ENCODE results near the gene ZNF217. TPM values are rescaled to one million over a fixed set of nuclear protein-coding genes. Genes with fewer than 3 reads are reported as not detected.

Gene ZNF217
- total and polyA plus RNA-seq, 2 donors (not counting 1 experiment from before 2014, with no cell fraction given) = 14.5 to 22.0 TPM

- Histone ChIP-seq H3K27me3 (ENCODE audit: control insufficient read depth, insufficient read depth, low read length) (no peaks in the 10 kb centered on the region), H3K4me3 (replicated peaks in 1 of 4; ENCODE audit: control extremely low read depth in 1 of 4, insufficient read depth in 1 of 4, low read depth in 3 of 4, low read length in 4 of 4) (peak overlapping the region in 1 of 4 experiments; percentile 0), H3K9ac (ENCODE audit: insufficient read depth, low read length) (no peak overlapping the region), H3K36me3 (ENCODE audit: control insufficient read depth, insufficient read depth, low read length) (no peaks in the 10 kb centered on the region), H3K9me3 (ENCODE audit: control insufficient read depth, insufficient read depth, low read depth, low read length) (no peaks in the 10 kb centered on the region), H3K4me1 (ENCODE audit: control insufficient read depth, extremely low read depth, insufficient read depth, low read length) (peaks cover 16% of the 10 kb centered on the region), H4K20me1 (ENCODE audit: control insufficient read depth, extremely low read depth, insufficient read depth, low read length) (no peaks in the 10 kb centered on the region), H3K4me2 (ENCODE audit: extremely low read depth, insufficient read depth, low read length) (no peak overlapping the region), H3K27ac (ENCODE audit: insufficient read depth, low read length) (peak overlapping the region; percentile 71), H3K79me2 (ENCODE audit: control insufficient read depth, insufficient read depth, low read length) (no peaks in the 10 kb centered on the region), H2AFZ (ENCODE audit: low read length) (peak overlapping the region; percentile 31)
- peak; percentile 58 to 61 for DNase-seq (ENCODE audit: low read depth in 2 of 2)
- TF ChIP-seq, protein P1, sequence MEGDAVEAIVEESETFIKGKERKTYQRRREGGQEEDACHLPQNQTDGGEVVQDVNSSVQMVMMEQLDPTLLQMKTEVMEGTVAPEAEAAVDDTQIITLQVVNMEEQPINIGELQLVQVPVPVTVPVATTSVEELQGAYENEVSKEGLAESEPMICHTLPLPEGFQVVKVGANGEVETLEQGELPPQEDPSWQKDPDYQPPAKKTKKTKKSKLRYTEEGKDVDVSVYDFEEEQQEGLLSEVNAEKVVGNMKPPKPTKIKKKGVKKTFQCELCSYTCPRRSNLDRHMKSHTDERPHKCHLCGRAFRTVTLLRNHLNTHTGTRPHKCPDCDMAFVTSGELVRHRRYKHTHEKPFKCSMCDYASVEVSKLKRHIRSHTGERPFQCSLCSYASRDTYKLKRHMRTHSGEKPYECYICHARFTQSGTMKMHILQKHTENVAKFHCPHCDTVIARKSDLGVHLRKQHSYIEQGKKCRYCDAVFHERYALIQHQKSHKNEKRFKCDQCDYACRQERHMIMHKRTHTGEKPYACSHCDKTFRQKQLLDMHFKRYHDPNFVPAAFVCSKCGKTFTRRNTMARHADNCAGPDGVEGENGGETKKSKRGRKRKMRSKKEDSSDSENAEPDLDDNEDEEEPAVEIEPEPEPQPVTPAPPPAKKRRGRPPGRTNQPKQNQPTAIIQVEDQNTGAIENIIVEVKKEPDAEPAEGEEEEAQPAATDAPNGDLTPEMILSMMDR (conservative IDR thresholded peaks at IDR 0.05 in 1 of 2, IDR thresholded peaks at IDR 0.05 in 1 of 2; ENCODE audit: low read depth in 1 of 2, low read length in 2 of 2) = no peak
- TF ChIP-seq EZH2 (IDR thresholded peaks at IDR 0.05; ENCODE audit: low read length, missing control alignments) = no peak
Observed at GRCh38 chr20:53609491-53610445, 16.1 kb upstream of the ZNF217 start.

- Histone ChIP-seq H3K27me3 (ENCODE audit: control insufficient read depth, insufficient read depth, low read length) (no peaks in the 10 kb centered on the region), H3K9ac (ENCODE audit: insufficient read depth, low read length) (no peak overlapping the region), H3K4me3 (replicated peaks in 1 of 4; ENCODE audit: control extremely low read depth in 1 of 4, insufficient read depth in 1 of 4, low read depth in 3 of 4, low read length in 4 of 4) (no peak overlapping the region), H2AFZ (ENCODE audit: low read length) (peak overlapping the region; percentile 21), H3K27ac (ENCODE audit: insufficient read depth, low read length) (peak overlapping the region; percentile 71), H4K20me1 (ENCODE audit: control insufficient read depth, extremely low read depth, insufficient read depth, low read length) (no peaks in the 10 kb centered on the region), H3K79me2 (ENCODE audit: control insufficient read depth, insufficient read depth, low read length) (no peaks in the 10 kb centered on the region), H3K36me3 (ENCODE audit: control insufficient read depth, insufficient read depth, low read length) (no peaks in the 10 kb centered on the region), H3K9me3 (ENCODE audit: control insufficient read depth, insufficient read depth, low read depth, low read length) (no peaks in the 10 kb centered on the region), H3K4me1 (ENCODE audit: control insufficient read depth, extremely low read depth, insufficient read depth, low read length) (peaks cover 14% of the 10 kb centered on the region), H3K4me2 (ENCODE audit: extremely low read depth, insufficient read depth, low read length) (no peak overlapping the region)
- DNase-seq (ENCODE audit: low read depth in 2 of 2) = no peak
- no peak for TF ChIP-seq EZH2 (IDR thresholded peaks at IDR 0.05; ENCODE audit: low read length, missing control alignments)
- TF ChIP-seq, protein P1 (conservative IDR thresholded peaks at IDR 0.05 in 1 of 2, IDR thresholded peaks at IDR 0.05 in 1 of 2; ENCODE audit: low read depth in 1 of 2, low read length in 2 of 2) = no peak
Observed at GRCh38 chr20:53608456-53609452, 15.1 kb upstream of the ZNF217 start.

- H3K36me3 ChIP-seq (ENCODE audit: control insufficient read depth, insufficient read depth, low read length) = no peaks in the 10 kb centered on the region
- H3K79me2 ChIP-seq (ENCODE audit: control insufficient read depth, insufficient read depth, low read length) = no peaks in the 10 kb centered on the region
- no peak overlapping the region for H3K4me3 ChIP-seq (replicated peaks in 1 of 4; ENCODE audit: control extremely low read depth in 1 of 4, insufficient read depth in 1 of 4, low read depth in 3 of 4, low read length in 4 of 4)
- H3K4me1 ChIP-seq (ENCODE audit: control insufficient read depth, extremely low read depth, insufficient read depth, low read length) = peaks cover 12% of the 10 kb centered on the region
- H3K9me3 ChIP-seq (ENCODE audit: control insufficient read depth, insufficient read depth, low read depth, low read length) = no peaks in the 10 kb centered on the region
- H4K20me1 ChIP-seq (ENCODE audit: control insufficient read depth, extremely low read depth, insufficient read depth, low read length) = no peaks in the 10 kb centered on the region
- no peak for TF ChIP-seq EZH2 (IDR thresholded peaks at IDR 0.05; ENCODE audit: low read length, missing control alignments)
- TF ChIP-seq, protein P1 (conservative IDR thresholded peaks at IDR 0.05 in 1 of 2, IDR thresholded peaks at IDR 0.05 in 1 of 2; ENCODE audit: low read depth in 1 of 2, low read length in 2 of 2) = no peak
- no peak overlapping the region for H2AFZ ChIP-seq (ENCODE audit: low read length)
- H3K27me3 ChIP-seq (ENCODE audit: control insufficient read depth, insufficient read depth, low read length) = no peaks in the 10 kb centered on the region
- no peak overlapping the region for H3K4me2 ChIP-seq (ENCODE audit: extremely low read depth, insufficient read depth, low read length)
- H3K9ac ChIP-seq (ENCODE audit: insufficient read depth, low read length) = no peak overlapping the region
- DNase-seq (ENCODE audit: low read depth in 2 of 2) = no peak
- no peak overlapping the region for H3K27ac ChIP-seq (ENCODE audit: insufficient read depth, low read length)
Observed at GRCh38 chr20:53608071-53608455, 14.4 kb upstream of the ZNF217 start.

Measured in fibroblast of lung (primary cell).